DND-41 (cell line): ENCODE measurements around the gene TMEM198.

ENCODE experiments used
- ATAC-seq: fragments of 200-7000 bp; cut with Tn5 transposase; 3 replicates; pipeline ENCODE4 v1.9.1; 2021; ENCODE audit warnings: low read depth; ENCODE audit not compliant: insufficient read depth
- DNase-seq: peaks from one replicate; pipeline ENCODE4 v3.0.0-alpha.2; 2020
- H2AFZ ChIP-seq: 2 replicates; pipeline ENCODE4 v1.6.0; 2012; ENCODE audit warnings: low read depth, low read length
- H3K27ac ChIP-seq: 2 replicates; pipeline ENCODE4 v1.5.1; 2012; ENCODE audit warnings: low read length, inconsistent platforms
- H3K27me3 ChIP-seq: fragments of 200-600 bp; sonication (generic); 2 replicates; pipeline ENCODE4 v1.6.0; 2012; ENCODE audit warnings: low read length, mild to moderate bottlenecking, inconsistent platforms; ENCODE audit not compliant: insufficient read depth, poor library complexity
- H3K36me3 ChIP-seq: 2 replicates; pipeline ENCODE4 v1.5.1; 2012; ENCODE audit warnings: low read length, inconsistent platforms; ENCODE audit not compliant: insufficient read depth
- H3K4me1 ChIP-seq: 2 replicates; pipeline ENCODE4 v1.5.1; 2012; ENCODE audit warnings: mild to moderate bottlenecking, low read length; ENCODE audit not compliant: insufficient read depth
- H3K4me2 ChIP-seq: 2 replicates; pipeline ENCODE4 v1.6.0; 2012; ENCODE audit warnings: mild to moderate bottlenecking, moderate library complexity, low read length, inconsistent platforms; ENCODE audit not compliant: insufficient read depth
- H3K4me3 ChIP-seq, 2 experiments: fragments of 200-600 bp in 1 of 2; shearing (Covaris generic) in 1 of 2; 2 replicates each; pipeline ENCODE4 v1.5.1; 2012 to 2016; ENCODE audit warnings: inconsistent platforms in 2 of 2, low read length in 2 of 2, mild to moderate bottlenecking in 2 of 2, low read depth in 1 of 2, moderate library complexity in 1 of 2
- H3K79me2 ChIP-seq: 2 replicates; pipeline ENCODE4 v1.6.0; 2012; ENCODE audit warnings: low read length, inconsistent platforms; ENCODE audit not compliant: insufficient read depth
- H3K9ac ChIP-seq: 2 replicates; pipeline ENCODE4 v1.6.0; 2012; ENCODE audit warnings: low read depth, mild to moderate bottlenecking, inconsistent platforms, low read length, moderate library complexity
- H3K9me3 ChIP-seq: 2 replicates; pipeline ENCODE4 v1.5.1; 2012; ENCODE audit warnings: low read length, moderate library complexity, mild to moderate bottlenecking, inconsistent platforms; ENCODE audit not compliant: insufficient read depth, severe bottlenecking
- H4K20me1 ChIP-seq: 2 replicates; pipeline ENCODE4 v1.6.0; 2012; ENCODE audit warnings: low read length; ENCODE audit not compliant: insufficient read depth
- EZH2 ChIP-seq: IDR thresholded peaks from 3 replicates; pipeline ENCODE4 v1.6.1; 2012; ENCODE audit warnings: borderline replicate concordance, low read depth, mild to moderate bottlenecking, moderate library complexity, low read length, inconsistent platforms; ENCODE audit not compliant: severe bottlenecking
- TF ChIP-seq, protein P1 (sequence below): IDR thresholded peaks from 2 replicates; pipeline ENCODE4 v1.5.1; 2012; ENCODE audit warnings: borderline replicate concordance, low read length, moderate library complexity, mild to moderate bottlenecking; ENCODE audit not compliant: poor library complexity, severe bottlenecking; ENCODE audit errors: extremely low read depth

TMEM198 gene, protein sequence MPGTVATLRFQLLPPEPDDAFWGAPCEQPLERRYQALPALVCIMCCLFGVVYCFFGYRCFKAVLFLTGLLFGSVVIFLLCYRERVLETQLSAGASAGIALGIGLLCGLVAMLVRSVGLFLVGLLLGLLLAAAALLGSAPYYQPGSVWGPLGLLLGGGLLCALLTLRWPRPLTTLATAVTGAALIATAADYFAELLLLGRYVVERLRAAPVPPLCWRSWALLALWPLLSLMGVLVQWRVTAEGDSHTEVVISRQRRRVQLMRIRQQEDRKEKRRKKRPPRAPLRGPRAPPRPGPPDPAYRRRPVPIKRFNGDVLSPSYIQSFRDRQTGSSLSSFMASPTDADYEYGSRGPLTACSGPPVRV

DNA sequence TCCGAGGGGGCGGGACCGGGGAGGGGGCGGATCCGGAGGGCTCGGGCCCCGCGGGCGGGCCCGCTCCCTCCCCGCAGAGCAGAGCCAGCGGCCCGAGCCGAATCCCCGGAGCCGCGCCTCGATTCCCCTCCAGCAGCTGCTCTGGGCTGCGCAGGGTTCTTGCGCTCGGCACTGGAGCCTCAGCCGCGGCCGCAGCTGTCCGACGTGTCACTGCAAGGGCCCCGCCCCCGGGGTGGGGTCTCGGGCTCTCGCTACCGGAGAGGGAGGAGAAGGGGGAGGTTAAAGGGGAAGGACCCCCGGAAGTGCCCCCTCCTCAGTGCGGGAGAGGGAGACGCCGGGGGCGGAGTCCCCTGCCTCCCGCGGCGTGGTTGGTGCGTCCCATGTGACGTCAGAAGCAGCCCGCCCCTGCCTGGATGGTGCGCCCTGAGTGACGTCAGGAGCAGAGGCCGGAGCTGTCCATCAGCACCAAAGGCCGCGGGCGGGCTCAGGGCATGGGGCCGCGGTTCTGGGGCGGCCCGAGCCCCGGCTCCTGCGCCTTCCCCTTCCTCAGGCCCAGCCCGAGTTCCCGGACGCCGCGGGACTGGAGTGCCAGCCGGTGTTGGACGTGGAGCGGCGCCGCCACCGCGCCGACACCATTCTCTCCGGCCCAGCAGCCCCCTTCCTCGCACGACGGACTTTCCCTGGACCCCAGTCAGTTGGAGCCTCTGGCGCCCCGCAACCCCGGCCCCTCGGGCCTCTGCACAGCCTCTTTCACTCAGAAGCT lies at the start of gene TMEM198, which contains the start of gene CHPF:
TMEM198 (plus strand) TSS at position 433 of the 763 bp plus-strand sequence. CDS start 700 bp downstream, outside the sequence.
CHPF (minus strand) TSS at position 214 of the 763 bp plus-strand sequence. CDS start 271 bp downstream, outside the sequence.
- Histone ChIP-seq H3K9me3 (no peaks in the 10 kb centered on the region), H3K27me3 (no peaks in the 10 kb centered on the region), H3K4me1 (peaks cover 33% of the 10 kb centered on the region), H3K36me3 (peaks cover 21% of the 10 kb centered on the region), H2AFZ (peak within 1 kb of the TSS; percentile 84), H4K20me1 (peaks cover 27% of the 10 kb centered on the region), H3K4me3 (peak within 1 kb of the TSS; percentile 84), H3K4me2 (peak within 1 kb of the TSS; percentile 88), H3K9ac (peak within 1 kb of the TSS; percentile 71), H3K27ac (no peak within 1 kb of the TSS; the same call in none of the 2 replicates), H3K79me2 (no peaks in the 10 kb centered on the region)
- TF ChIP-seq, protein P1, sequence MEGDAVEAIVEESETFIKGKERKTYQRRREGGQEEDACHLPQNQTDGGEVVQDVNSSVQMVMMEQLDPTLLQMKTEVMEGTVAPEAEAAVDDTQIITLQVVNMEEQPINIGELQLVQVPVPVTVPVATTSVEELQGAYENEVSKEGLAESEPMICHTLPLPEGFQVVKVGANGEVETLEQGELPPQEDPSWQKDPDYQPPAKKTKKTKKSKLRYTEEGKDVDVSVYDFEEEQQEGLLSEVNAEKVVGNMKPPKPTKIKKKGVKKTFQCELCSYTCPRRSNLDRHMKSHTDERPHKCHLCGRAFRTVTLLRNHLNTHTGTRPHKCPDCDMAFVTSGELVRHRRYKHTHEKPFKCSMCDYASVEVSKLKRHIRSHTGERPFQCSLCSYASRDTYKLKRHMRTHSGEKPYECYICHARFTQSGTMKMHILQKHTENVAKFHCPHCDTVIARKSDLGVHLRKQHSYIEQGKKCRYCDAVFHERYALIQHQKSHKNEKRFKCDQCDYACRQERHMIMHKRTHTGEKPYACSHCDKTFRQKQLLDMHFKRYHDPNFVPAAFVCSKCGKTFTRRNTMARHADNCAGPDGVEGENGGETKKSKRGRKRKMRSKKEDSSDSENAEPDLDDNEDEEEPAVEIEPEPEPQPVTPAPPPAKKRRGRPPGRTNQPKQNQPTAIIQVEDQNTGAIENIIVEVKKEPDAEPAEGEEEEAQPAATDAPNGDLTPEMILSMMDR, result no peak
- TF ChIP-seq EZH2, result no peak
- peak; percentile 98 for DNase-seq
- peak; percentile 83 for ATAC-seq

DNA sequence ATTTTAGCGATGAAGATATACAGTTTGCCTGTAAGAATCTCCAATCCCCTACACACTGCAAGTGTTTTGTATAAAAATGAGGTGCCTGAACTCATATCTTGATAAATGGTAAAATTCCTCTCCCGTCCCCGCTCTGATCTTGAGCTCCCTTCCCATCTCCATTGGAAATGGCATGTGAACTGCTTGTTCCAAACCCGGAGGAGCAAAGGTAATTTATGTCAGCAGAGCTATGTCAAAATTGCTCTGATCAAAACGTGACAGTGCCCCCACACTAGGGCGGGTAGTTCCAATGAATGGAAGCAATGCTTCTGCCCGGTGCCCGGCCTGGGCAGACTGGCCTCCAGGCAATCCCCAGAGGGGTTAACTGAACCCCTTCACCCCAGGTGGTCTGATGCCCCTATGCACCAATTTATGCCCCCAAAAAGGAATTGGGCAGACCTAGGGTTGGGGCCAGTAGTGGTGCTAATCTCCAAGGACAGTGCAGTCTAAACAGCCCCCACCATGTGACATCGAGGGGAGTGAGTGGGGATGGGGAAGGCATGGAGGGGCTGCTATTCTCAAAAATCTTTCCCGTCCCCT lies 48.8 kb upstream of the TMEM198 start:
- Histone ChIP-seq H3K4me2 (no peak overlapping the region), H2AFZ (no peak overlapping the region)
- no peak for DNase-seq

DNA sequence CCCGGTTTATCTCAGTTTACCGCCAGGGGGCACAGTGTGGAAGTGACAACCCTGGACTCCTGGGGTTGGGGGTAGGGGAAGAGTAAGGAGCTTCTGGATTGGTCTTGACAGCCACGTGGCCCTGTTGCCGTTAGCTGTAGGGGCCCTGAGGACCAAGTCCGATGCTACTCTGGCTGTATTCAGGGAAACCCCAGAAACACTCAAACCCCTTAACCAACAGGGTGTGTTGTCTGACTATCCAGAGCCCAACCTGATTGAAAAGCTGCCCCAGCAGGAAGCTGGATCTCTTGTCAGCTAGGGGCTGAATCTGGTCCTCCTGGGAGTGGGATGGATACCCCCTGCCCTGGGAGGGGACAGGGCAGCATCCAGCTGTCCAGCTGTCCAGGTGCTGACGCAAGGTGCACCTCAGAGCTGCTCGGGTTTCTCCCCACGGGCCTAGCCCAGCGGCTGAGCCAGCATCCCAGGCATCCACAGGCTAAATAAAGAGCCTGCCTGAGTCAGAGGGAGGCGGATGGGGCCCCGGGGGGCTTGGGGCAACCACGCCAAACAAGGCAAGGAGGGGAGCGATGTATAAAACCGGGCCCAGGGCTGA lies 48.2 kb upstream of the TMEM198 start:
- Histone ChIP-seq H3K4me2 (no peak overlapping the region), H3K4me3 (no peak overlapping the region), H3K36me3 (no peaks in the 10 kb centered on the region), H4K20me1 (no peaks in the 10 kb centered on the region; the same call in 1 of the 2 replicates), H3K27me3 (peaks cover 2% of the 10 kb centered on the region), H3K79me2 (peaks cover 7% of the 10 kb centered on the region; the same call in 1 of the 2 replicates), H3K9me3 (no peaks in the 10 kb centered on the region), H3K27ac (no peak overlapping the region), H3K9ac (no peak overlapping the region), H2AFZ (no peak overlapping the region; the same call in 1 of the 2 replicates), H3K4me1 (peaks cover 28% of the 10 kb centered on the region)
- peak; percentile 69 for DNase-seq
- TF ChIP-seq, protein P1, result peak; percentile 66
- TF ChIP-seq EZH2, result no peak
- peak; percentile 25 for ATAC-seq

More for the DNA sequence above, 48.8 kb upstream of the TMEM198 start:
- Histone ChIP-seq H3K27ac (no peak overlapping the region), H3K4me3 (no peak overlapping the region), H3K9ac (no peak overlapping the region), H3K79me2 (peaks cover 7% of the 10 kb centered on the region; the same call in 1 of the 2 replicates), H3K27me3 (peaks cover 2% of the 10 kb centered on the region), H3K4me1 (peaks cover 23% of the 10 kb centered on the region), H4K20me1 (no peaks in the 10 kb centered on the region; the same call in 1 of the 2 replicates), H3K36me3 (no peaks in the 10 kb centered on the region), H3K9me3 (no peaks in the 10 kb centered on the region)
- TF ChIP-seq, protein P1, result no peak
- TF ChIP-seq EZH2, result no peak
- ATAC-seq, result no peak
